ENCODE data around the gene NMT1. TPM values are rescaled to one million over a fixed set of nuclear protein-coding genes. Genes with fewer than 3 reads are reported as not detected.

The NMT1 gene
- total and polyA plus RNA-seq, 2 of the 13 experiments (the other 11 are each of a cell fraction or from before 2014, with no cell fraction given): 75.7 to 142 TPM

DNA sequence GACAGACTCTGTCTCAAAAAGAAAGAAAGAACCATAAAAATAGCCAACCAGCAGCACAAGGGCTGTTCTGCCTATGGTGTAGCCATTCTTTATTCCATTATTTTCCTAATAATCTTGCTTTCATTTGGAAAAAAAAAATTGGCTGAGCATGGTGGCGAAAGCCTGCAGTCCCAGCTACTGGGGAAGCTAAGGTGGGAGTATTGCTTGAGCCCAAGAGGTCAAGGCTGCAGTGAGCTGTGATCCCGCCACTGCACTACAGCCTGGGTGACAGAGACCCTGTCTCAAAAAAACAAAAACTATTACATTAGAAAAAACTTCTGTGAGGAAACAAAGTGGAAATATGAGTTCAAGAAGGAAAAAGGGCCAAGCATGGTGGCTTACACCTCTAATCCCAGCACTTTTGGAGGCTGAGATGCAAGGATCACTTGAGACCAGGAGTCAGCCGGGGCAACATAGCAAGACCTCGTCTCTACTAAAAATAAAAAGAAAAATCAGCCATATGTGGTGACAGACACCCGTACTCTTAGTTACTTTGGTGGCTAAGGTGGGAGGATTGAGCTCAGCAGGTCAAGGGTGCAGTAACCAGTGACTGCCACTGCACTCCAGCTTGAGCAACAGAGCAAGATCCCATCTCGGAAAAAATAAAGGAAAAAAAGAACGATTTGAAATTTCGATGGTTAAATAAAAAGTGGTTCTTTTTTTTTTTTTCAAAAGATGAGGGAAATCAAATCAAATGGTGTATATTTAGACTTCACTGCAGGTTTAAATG, 12.1 kb upstream of the NMT1 start (continued):
- TF ChIP-seq, protein P1, sequence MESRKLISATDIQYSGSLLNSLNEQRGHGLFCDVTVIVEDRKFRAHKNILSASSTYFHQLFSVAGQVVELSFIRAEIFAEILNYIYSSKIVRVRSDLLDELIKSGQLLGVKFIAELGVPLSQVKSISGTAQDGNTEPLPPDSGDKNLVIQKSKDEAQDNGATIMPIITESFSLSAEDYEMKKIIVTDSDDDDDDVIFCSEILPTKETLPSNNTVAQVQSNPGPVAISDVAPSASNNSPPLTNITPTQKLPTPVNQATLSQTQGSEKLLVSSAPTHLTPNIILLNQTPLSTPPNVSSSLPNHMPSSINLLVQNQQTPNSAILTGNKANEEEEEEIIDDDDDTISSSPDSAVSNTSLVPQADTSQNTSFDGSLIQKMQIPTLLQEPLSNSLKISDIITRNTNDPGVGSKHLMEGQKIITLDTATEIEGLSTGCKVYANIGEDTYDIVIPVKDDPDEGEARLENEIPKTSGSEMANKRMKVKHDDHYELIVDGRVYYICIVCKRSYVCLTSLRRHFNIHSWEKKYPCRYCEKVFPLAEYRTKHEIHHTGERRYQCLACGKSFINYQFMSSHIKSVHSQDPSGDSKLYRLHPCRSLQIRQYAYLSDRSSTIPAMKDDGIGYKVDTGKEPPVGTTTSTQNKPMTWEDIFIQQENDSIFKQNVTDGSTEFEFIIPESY (CRISPR knock-in tag; IDR thresholded peaks at IDR 0.05): peak; percentile 56
- TF ChIP-seq WIZ (CRISPR knock-in tag; IDR thresholded peaks at IDR 0.05): no peak
- no peak for TF ChIP-seq ZNF10 (CRISPR knock-in tag; IDR thresholded peaks at IDR 0.05; ENCODE audit: borderline replicate concordance, low read depth)
- no peak for TF ChIP-seq KLF15 (CRISPR knock-in tag; IDR thresholded peaks at IDR 0.05; ENCODE audit: borderline replicate concordance)
- TF ChIP-seq, protein P2, sequence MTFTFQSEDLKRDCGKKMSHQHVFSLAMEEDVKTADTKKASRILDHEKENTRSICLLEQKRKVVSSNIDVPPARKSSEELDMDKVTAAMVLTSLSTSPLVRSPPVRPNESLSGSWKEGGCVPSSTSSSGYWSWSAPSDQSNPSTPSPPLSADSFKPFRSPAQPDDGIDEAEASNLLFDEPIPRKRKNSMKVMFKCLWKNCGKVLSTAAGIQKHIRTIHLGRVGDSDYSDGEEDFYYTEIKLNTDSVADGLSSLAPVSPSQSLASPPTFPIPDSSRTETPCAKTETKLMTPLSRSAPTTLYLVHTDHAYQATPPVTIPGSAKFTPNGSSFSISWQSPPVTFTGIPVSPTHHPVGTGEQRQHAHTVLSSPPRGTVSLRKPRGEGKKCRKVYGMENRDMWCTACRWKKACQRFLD (CRISPR knock-in tag; IDR thresholded peaks at IDR 0.05; ENCODE audit: borderline replicate concordance): no peak
- TF ChIP-seq SAP130 (CRISPR knock-in tag; IDR thresholded peaks at IDR 0.05; ENCODE audit: low read depth): 0 out of 2 replicates have a peak, but pooled peaks have one; percentile 10
- no peak for TF ChIP-seq ATM (IDR thresholded peaks at IDR 0.05; ENCODE audit: borderline replicate concordance)
- no peak for TF ChIP-seq ZNF253 (CRISPR knock-in tag; IDR thresholded peaks at IDR 0.05; ENCODE audit: borderline replicate concordance)
- 0 out of 2 replicates have a peak, but pooled peaks have one; percentile 14 for TF ChIP-seq ZMYM4 (CRISPR knock-in tag; IDR thresholded peaks at IDR 0.05)
- no peak for TF ChIP-seq ZBTB3 (CRISPR knock-in tag; IDR thresholded peaks at IDR 0.05; ENCODE audit: borderline replicate concordance, low read depth)
- no peak for TF ChIP-seq NFE2 (CRISPR knock-in tag; IDR thresholded peaks at IDR 0.05)
- TF ChIP-seq ZNF724P (CRISPR knock-in tag; IDR thresholded peaks at IDR 0.05; ENCODE audit: borderline replicate concordance): no peak
- TF ChIP-seq, protein P3, sequence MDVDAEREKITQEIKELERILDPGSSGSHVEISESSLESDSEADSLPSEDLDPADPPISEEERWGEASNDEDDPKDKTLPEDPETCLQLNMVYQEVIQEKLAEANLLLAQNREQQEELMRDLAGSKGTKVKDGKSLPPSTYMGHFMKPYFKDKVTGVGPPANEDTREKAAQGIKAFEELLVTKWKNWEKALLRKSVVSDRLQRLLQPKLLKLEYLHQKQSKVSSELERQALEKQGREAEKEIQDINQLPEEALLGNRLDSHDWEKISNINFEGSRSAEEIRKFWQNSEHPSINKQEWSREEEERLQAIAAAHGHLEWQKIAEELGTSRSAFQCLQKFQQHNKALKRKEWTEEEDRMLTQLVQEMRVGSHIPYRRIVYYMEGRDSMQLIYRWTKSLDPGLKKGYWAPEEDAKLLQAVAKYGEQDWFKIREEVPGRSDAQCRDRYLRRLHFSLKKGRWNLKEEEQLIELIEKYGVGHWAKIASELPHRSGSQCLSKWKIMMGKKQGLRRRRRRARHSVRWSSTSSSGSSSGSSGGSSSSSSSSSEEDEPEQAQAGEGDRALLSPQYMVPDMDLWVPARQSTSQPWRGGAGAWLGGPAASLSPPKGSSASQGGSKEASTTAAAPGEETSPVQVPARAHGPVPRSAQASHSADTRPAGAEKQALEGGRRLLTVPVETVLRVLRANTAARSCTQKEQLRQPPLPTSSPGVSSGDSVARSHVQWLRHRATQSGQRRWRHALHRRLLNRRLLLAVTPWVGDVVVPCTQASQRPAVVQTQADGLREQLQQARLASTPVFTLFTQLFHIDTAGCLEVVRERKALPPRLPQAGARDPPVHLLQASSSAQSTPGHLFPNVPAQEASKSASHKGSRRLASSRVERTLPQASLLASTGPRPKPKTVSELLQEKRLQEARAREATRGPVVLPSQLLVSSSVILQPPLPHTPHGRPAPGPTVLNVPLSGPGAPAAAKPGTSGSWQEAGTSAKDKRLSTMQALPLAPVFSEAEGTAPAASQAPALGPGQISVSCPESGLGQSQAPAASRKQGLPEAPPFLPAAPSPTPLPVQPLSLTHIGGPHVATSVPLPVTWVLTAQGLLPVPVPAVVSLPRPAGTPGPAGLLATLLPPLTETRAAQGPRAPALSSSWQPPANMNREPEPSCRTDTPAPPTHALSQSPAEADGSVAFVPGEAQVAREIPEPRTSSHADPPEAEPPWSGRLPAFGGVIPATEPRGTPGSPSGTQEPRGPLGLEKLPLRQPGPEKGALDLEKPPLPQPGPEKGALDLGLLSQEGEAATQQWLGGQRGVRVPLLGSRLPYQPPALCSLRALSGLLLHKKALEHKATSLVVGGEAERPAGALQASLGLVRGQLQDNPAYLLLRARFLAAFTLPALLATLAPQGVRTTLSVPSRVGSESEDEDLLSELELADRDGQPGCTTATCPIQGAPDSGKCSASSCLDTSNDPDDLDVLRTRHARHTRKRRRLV (CRISPR knock-in tag; IDR thresholded peaks at IDR 0.05): no peak
- TF ChIP-seq, protein P4, sequence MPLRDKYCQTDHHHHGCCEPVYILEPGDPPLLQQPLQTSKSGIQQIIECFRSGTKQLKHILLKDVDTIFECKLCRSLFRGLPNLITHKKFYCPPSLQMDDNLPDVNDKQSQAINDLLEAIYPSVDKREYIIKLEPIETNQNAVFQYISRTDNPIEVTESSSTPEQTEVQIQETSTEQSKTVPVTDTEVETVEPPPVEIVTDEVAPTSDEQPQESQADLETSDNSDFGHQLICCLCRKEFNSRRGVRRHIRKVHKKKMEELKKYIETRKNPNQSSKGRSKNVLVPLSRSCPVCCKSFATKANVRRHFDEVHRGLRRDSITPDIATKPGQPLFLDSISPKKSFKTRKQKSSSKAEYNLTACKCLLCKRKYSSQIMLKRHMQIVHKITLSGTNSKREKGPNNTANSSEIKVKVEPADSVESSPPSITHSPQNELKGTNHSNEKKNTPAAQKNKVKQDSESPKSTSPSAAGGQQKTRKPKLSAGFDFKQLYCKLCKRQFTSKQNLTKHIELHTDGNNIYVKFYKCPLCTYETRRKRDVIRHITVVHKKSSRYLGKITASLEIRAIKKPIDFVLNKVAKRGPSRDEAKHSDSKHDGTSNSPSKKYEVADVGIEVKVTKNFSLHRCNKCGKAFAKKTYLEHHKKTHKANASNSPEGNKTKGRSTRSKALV (CRISPR knock-in tag; IDR thresholded peaks at IDR 0.05): no peak
- no peak for TF ChIP-seq SP5 (CRISPR knock-in tag; IDR thresholded peaks at IDR 0.05; ENCODE audit: borderline replicate concordance, low read depth)
- peak; percentile 29; the same call in 1 of the 2 replicates for TF ChIP-seq NR2F6 (IDR thresholded peaks at IDR 0.05)
- TF ChIP-seq NR2F6 (CRISPR knock-in tag; IDR thresholded peaks at IDR 0.05): no peak; the same call in 1 of the 2 replicates
- TF ChIP-seq ZNF3 (CRISPR knock-in tag; IDR thresholded peaks at IDR 0.05): no peak

All from HepG2 (cell line).